Urinary bladder (tissue), 4 donors: ENCODE data around the gene BMPER. TPM values are rescaled to one million over a fixed set of nuclear protein-coding genes. Genes with fewer than 3 reads are reported as not detected.

ENCODE experiments used
- DNase-seq: peaks from one replicate; pipeline ENCODE4 v3.0.0-alpha.2; 2015; ENCODE audit errors: extremely low spot score
- H3K27ac ChIP-seq: one replicate; pipeline ENCODE4 v1.5.1; 2013; ENCODE audit warnings: low read depth, mild to moderate bottlenecking, moderate library complexity
- H3K36me3 ChIP-seq: one replicate; pipeline ENCODE4 v1.6.1; 2013; ENCODE audit warnings: mild to moderate bottlenecking, moderate library complexity; ENCODE audit not compliant: insufficient read depth
- H3K4me1 ChIP-seq: one replicate; pipeline ENCODE4 v1.6.1; 2013; ENCODE audit warnings: mild to moderate bottlenecking, moderate library complexity; ENCODE audit not compliant: insufficient read depth
- H3K4me3 ChIP-seq: one replicate; pipeline ENCODE4 v1.5.1; 2013; ENCODE audit warnings: low read depth, low read length
- WGBS: extraction: QIAGEN DNeasy Blood & Tissue Kit; methylation state at CpG from one replicate; pipeline ENCODE4 v1.1.7; 2013; 5-methylcytosine and 5-hydroxymethylcytosine counted together
- polyA plus RNA-seq: library from polyadenylated mRNA; stranded (reverse); fragments of 200-250 nt; gene quantifications from one replicate; pipeline ENCODE4 v1.2.3, GENCODE V29; 2013
- total RNA-seq: library from RNA; depleted of rRNA; stranded (reverse); fragments of >200 nt; gene quantifications from one replicate; pipeline ENCODE4 v1.2.3, GENCODE V29; 2014
- donor health status: healthy with polysubstance abuse.
- donor health status: healthy.

BMPER gene
- total and polyA plus RNA-seq, 2 donors: 3.5 to 18.9 TPM

- WGBS: 51% methylated on average over 5 of the region's 5 CpGs
Measured at GRCh38 chr7:34086981-34087380, 181.6 kb downstream of the BMPER start.

GRCh38 chr7:34087892-34088891 lies 182.9 kb downstream of the BMPER start:
- DNase-seq: no peak
- no peaks in the 10 kb centered on the region for H3K36me3 ChIP-seq
- H3K27ac ChIP-seq: no peak overlapping the region
- H3K4me1 ChIP-seq: no peaks in the 10 kb centered on the region
- WGBS: 94% methylated on average over 10 of the region's 10 CpGs
- no peak overlapping the region for H3K4me3 ChIP-seq

More at GRCh38 chr7:34086981-34087380, 181.6 kb downstream of the BMPER start:
- Histone ChIP-seq H3K36me3 (no peaks in the 10 kb centered on the region), H3K27ac (no peak overlapping the region), H3K4me1 (no peaks in the 10 kb centered on the region), H3K4me3 (no peak overlapping the region)
- no peak for DNase-seq

GRCh38 chr7:34090816-34091215 lies 185.5 kb downstream of the BMPER start:
- no peaks in the 10 kb centered on the region for H3K4me1 ChIP-seq
- no peaks in the 10 kb centered on the region for H3K36me3 ChIP-seq
- WGBS: 57% methylated on average over 5 of the region's 5 CpGs
- no peak for DNase-seq
- H3K4me3 ChIP-seq: no peak overlapping the region
- no peak overlapping the region for H3K27ac ChIP-seq

- Histone ChIP-seq H3K27ac (no peak overlapping the region), H3K36me3 (no peaks in the 10 kb centered on the region), H3K4me1 (no peaks in the 10 kb centered on the region), H3K4me3 (no peak overlapping the region)
- DNase-seq: no peak
- 53% methylated on average over 4 of the region's 4 CpGs for WGBS
Measured at GRCh38 chr7:34091321-34091917, 186.1 kb downstream of the BMPER start.

- H3K4me1 ChIP-seq: no peaks in the 10 kb centered on the region
- no peaks in the 10 kb centered on the region for H3K36me3 ChIP-seq
- H3K27ac ChIP-seq: no peak overlapping the region
- DNase-seq: no peak
- no peak overlapping the region for H3K4me3 ChIP-seq
- 90% methylated on average over 3 of the region's 3 CpGs for WGBS
Measured at GRCh38 chr7:34093276-34093675, 187.9 kb downstream of the BMPER start.

GRCh38 chr7:34096198-34096651 lies 190.9 kb downstream of the BMPER start:
- WGBS: 58% methylated on average over 4 of the region's 4 CpGs
- no peak overlapping the region for H3K4me3 ChIP-seq
- DNase-seq: no peak
- no peaks in the 10 kb centered on the region for H3K36me3 ChIP-seq
- H3K4me1 ChIP-seq: no peaks in the 10 kb centered on the region
- H3K27ac ChIP-seq: no peak overlapping the region

DNA sequence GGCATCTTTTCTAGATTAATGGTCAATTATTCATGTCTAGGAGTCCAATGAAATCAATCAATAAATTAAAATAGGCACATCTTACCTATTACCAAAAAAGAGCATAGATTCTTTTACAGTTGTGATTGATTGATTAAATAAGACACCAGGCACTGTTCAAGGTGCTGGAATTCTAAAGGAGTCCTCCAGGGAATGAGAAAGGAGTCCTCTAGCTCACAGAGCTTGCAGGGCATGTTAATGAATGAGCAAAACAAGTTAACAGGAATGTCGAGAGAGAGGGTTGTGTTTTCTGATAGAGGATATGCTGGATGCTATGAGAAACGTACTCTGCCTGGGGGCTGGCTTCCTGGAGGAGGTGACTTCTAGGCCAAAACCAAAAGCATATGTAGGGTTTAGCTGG lies 191.4 kb downstream of the BMPER start:
- WGBS: 81% methylated on average over 2 of the region's 2 CpGs
- no peak for DNase-seq
- Histone ChIP-seq H3K36me3 (no peaks in the 10 kb centered on the region), H3K4me3 (no peak overlapping the region), H3K4me1 (no peaks in the 10 kb centered on the region), H3K27ac (peak overlapping the region; percentile 27)

GRCh38 chr7:34100661-34101060 lies 195.3 kb downstream of the BMPER start:
- Histone ChIP-seq H3K27ac (no peak overlapping the region), H3K36me3 (no peaks in the 10 kb centered on the region), H3K4me3 (no peak overlapping the region), H3K4me1 (no peaks in the 10 kb centered on the region)
- 72% methylated on average over 4 of the region's 4 CpGs for WGBS
- no peak for DNase-seq

DNA sequence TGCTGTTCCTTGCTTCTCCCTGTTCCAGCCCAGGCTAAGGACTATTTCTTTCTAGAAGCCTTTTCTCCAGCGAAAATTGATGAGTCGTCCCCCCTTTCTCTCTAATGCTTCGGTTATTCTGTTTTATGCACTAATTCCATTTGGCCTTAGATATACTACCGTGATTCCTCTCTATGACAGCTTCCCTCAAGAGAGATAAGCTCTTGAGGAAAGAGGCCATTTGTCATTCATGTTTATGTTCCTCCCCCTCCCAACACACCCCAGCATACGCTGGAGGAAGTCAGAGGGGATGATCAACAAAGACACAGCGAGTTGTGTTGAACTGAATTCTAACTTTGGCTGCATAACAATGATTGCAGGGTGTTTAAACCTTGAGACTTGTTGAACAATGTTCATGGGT lies 198.8 kb downstream of the BMPER start:
- no peak overlapping the region for H3K4me3 ChIP-seq
- DNase-seq: no peak
- no peaks in the 10 kb centered on the region for H3K4me1 ChIP-seq
- H3K36me3 ChIP-seq: no peaks in the 10 kb centered on the region
- H3K27ac ChIP-seq: no peak overlapping the region
- WGBS: 60% methylated on average over 6 of the region's 6 CpGs

DNA sequence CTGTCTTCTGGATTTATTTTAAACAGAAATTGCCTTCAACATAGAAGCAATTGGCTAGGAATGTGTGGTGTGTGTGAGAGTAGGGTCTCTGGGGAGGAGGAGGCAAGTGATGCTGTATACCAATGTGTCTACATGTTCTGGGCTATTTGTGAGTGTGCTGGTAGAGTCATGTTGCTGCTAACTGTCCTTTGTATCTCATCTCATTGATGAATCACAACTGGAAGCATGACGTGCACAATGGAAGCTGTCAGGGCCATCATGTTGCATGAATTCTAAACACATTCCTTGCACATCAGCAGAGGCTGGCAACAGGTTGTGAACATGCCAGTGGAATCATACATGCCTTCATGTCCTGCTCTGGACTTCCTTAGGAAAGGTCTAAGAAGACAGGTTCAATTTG lies 199.7 kb downstream of the BMPER start:
- DNase-seq: no peak
- H3K4me1 ChIP-seq: no peaks in the 10 kb centered on the region
- H3K36me3 ChIP-seq: no peaks in the 10 kb centered on the region
- H3K4me3 ChIP-seq: no peak overlapping the region
- H3K27ac ChIP-seq: no peak overlapping the region
- WGBS: 91% methylated on average over 1 of the region's 1 CpG

DNA sequence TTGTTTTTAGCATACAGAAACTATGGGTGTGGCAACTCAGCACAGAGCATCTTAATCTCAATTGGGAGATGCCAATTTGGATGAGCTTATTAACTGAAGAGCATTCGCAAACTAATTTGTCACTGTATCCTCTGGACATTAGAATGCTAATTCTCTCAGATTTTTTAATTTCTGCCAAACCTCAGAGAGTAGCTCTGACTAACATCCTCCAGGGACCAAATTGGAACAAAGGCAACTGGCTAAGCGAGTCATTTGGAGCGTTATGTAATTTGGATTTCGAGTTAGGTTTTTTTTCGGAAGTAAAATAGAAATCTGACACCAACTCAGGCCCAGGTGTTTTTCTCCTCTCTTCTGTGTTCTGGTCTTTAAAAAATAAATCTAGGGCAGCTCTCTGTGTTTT lies 201.9 kb downstream of the BMPER start:
- Histone ChIP-seq H3K36me3 (no peaks in the 10 kb centered on the region), H3K27ac (no peak overlapping the region), H3K4me1 (no peaks in the 10 kb centered on the region), H3K4me3 (no peak overlapping the region)
- 54% methylated on average over 5 of the region's 5 CpGs for WGBS
- DNase-seq: no peak

DNA sequence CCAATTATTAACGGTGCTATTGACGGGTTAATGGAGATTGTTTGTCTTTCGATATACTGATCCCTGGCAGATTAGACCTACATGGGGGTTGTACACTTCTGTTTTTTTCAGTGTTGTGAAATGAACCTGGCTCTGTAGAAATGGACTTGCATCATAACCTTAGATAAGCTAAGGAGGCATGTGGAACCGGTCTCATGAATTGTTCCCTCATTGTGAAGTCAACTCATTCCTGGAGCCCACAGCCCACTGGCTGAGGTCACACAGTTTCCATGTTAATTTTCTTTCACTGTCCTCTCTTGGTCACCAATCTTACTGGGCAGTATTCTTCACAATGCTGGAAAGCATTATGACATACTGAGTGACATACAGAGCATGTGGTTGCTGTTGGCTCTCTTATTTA lies 202.8 kb downstream of the BMPER start:
- no peak for DNase-seq
- 82% methylated on average over 4 of the region's 4 CpGs for WGBS
- Histone ChIP-seq H3K36me3 (no peaks in the 10 kb centered on the region), H3K4me1 (no peaks in the 10 kb centered on the region), H3K27ac (no peak overlapping the region), H3K4me3 (no peak overlapping the region)

- WGBS: 74% methylated on average over 8 of the region's 8 CpGs
- H3K4me3 ChIP-seq: no peak overlapping the region
- DNase-seq: no peak
- no peaks in the 10 kb centered on the region for H3K4me1 ChIP-seq
- no peaks in the 10 kb centered on the region for H3K36me3 ChIP-seq
- no peak overlapping the region for H3K27ac ChIP-seq
Measured at GRCh38 chr7:34109936-34110780, 204.8 kb downstream of the BMPER start.
